ENCODE results near the gene EHBP1. TPM values are rescaled to one million over a fixed set of nuclear protein-coding genes. Genes with fewer than 3 reads are reported as not detected.
"Not testable (repeated sequence)": the region's sequence is repeated elsewhere in the genome, so short reads cannot be mapped to it uniquely, and the experiment has no call there.

EHBP1 gene
- total RNA-seq, 1 donor from 2014 or later: 104 TPM

GRCh38 chr2:63019686-63020085, 314.2 kb downstream of the EHBP1 start:
- not testable (repeated sequence) for DNase-seq

DNA sequence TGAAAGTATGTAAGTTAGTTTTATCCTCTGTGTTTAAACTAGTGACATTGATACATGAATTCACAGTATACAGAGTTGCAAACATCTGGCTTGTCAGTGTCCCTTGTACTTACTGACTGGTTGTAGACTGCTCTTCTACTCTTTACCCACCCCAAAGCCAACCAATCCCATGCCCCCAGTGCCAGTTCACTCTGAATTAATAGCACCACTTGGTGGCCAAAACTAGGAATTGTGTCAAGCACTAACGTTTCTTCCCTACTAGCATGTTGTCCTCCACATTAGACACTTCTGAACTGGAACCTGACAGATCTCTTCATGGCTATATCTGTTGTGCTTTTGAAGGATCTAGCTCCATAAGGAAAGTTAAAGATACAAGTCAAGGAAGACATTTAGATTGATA, 317.9 kb downstream of the EHBP1 start:
- peak; percentile 9 for DNase-seq

- no peak for DNase-seq
Observed at GRCh38 chr2:63027220-63027619, 321.7 kb downstream of the EHBP1 start.

- DNase-seq: no peak
Observed at GRCh38 chr2:63029058-63029457, 323.5 kb downstream of the EHBP1 start.

- no peak for DNase-seq
Observed at GRCh38 chr2:63034526-63034925, 329.0 kb downstream of the EHBP1 start.

DNA sequence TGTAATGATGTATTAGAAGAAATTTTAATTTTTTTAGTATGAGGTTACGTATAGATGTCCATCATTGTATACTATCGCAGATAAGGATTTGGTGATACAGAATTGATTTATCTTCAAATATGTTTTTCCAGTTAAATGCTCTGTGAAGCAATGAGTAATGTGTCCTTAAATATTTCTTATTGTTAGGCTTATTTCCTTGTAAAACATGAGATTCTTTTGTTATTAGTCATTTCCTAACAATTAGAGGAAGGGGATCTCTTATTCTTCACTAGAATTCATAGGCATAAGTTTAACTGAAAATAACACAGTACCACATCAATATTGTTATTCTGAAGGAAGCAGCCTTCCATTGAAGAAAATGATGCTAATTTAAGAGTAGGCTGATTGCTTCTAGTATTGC, 329.7 kb downstream of the EHBP1 start:
- no peak for DNase-seq

GRCh38 chr2:63035660-63036059, 330.1 kb downstream of the EHBP1 start:
- no peak for DNase-seq

- DNase-seq: no peak
Observed at GRCh38 chr2:63038034-63038433, 332.5 kb downstream of the EHBP1 start.

GRCh38 chr2:63040586-63040985, 335.1 kb downstream of the EHBP1 start:
- no peak for DNase-seq

- no peak for DNase-seq
Observed at GRCh38 chr2:63041592-63041991, 336.1 kb downstream of the EHBP1 start.

GRCh38 chr2:63044362-63045327, 339.1 kb downstream of the EHBP1 start:
- no peak for DNase-seq

DNA sequence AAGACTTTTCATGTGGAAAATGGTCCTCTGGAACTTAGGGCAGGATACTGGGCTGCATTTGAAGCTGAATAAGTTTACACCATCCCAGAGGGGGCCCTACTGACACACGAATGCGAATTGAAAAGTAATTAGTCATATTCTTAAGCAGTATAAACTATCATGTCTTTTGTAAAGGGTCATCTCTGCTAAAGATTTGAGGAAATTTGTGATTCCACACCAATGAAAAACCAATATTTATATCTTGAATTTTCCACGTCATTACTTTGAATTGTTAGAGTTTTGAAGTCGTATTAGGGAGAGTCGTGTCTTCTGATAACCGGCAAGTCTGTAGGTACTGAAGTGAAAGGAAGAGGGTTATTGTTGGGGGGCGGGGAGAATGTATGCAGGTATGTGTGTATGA, 341.0 kb downstream of the EHBP1 start:
- DNase-seq: no peak

- peak; percentile 24 for DNase-seq
Observed at GRCh38 chr2:63046961-63047320, 341.4 kb downstream of the EHBP1 start.

- peak; percentile 34 for DNase-seq
Observed at GRCh38 chr2:63047321-63048279, 342.1 kb downstream of the EHBP1 start.

GRCh38 chr2:63048367-63049171, 343.1 kb downstream of the EHBP1 start:
- peak; percentile 50 for DNase-seq

DNA sequence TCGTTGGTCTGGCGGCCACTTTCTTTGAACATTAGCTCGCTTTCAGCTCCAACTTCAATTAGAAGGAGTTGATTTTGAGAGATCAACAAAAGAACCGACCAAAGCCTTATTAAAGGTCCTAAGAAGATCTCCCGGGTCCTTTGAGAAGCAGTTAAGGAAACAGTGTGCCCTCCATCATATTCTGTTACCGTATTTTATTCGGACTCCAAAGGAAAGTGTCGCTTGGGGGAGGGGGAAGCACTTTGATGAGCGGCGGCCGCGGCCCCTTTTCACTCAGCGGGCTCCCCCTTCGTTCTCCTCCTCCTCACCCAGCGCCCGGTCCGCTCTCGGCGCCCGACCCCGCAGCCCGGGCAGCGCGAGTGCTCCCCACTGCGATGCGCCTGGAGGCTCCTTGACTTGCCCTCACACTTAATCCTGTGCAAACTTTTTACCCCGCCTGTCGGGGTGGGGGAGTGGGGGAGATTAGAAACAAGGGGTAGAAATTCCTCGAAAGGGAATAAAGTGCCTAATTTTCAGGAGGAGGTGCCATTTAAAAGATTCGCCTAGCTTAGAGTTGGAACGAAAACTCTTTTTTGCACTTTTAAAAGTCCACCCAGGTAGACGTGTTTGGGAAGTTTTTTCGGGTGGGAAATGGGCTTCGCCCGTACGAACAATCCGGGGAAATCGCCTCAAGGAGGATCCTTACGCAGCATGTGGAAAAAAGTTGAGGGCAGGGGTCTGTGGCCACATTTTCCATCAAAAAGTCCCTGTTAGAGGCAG, 343.9 kb downstream of the EHBP1 start:
- peak; percentile 40 for DNase-seq

DNA sequence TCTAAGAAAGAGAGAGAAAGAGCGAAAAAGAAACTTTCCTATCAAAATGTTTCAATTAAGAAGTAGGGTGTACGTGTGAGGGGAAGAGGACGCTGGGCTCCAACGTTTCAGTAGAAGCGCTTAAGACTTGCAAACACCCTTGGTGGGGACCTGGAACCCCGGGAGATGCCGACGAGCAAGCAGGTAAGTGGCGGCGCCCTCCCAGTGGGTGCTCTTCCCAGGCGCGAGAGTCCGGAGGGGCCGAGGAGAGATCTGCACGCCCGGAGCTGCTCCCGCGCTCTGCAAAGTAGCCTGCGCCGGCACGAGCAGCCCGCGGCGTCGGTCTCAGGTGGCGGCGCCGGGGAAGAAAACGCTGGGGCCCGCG, 344.4 kb downstream of the EHBP1 start:
- peak; percentile 44 for DNase-seq

GRCh38 chr2:63050334-63051041, 345.0 kb downstream of the EHBP1 start, which contains the start of gene OTX1:
Gene OTX1, plus strand, starts transcription at chr2:63050830. Its CDS starts 2,161 bp downstream, at chr2:63052991.
- peak; percentile 62 for DNase-seq

GRCh38 chr2:63051042-63051794, 345.7 kb downstream of the EHBP1 start:
- no peak for DNase-seq

Measured in tongue (tissue), 2 donors.